Islet precursor cell (in vitro differentiated cells): ENCODE data around the gene SLU7.
A peak's percentile ranks its signal among the peaks of the same experiment; 100 is the strongest.

Experiments
- DNase-seq: peaks from one replicate; pipeline ENCODE4 v3.0.0-alpha.2; 2018

SLU7 gene

DNA sequence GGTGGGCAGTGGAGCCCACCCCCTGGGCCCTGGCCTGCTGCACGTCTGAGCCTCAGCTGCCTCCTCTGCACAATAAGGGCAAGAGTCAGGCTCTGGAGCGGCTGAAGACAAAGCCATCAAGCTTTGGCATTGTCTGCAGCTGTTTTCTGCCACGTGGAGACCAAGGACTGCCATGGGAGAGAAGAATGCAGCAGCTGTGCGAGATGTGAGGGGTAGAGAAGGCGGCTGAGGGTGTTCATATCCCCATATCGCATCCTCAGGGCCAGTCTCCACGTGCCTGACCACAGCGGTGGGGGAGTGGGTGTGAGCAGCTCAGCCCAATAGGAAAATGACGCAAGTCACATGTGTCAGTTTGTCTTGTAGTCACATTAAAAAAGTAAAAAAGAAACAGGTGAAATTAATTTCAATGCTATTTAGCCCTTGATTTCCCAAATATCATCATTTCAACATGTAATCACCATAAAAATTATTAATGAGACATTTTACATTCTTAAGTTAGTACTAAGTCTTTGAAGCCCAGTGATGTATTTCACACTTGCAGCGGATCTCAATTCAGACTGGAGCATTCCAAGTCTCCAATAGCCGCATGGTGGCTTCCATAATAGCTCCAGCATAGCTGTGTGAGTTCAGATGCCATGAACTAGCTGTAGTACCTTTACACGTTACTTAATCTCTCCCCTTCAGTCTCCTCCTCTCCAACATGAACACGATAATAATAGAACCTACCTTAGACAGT lies 55.1 kb downstream of the SLU7 start:
- peak; percentile 37 for DNase-seq

DNA sequence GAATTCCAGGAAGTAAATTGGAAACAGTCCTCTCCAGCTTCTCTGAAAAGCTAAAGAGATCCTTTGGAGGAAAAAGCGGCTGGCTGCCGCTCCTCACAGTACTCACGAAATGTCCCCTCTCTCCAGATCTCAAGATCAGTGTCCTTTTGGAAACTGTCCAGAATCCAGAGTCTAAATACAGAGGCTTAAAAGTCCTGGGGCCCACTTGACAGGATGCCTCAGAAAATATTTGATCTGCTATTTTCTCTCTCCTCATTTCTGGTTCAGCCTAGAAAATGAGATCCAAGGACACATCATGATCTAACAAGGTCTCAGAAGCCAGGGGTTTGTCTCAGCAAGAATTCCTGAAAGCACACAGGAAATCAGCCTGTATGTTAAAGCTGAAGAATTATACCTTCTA lies 55.7 kb downstream of the SLU7 start:
- DNase-seq = peak; percentile 21

GRCh38 chr5:160361624-160362228 lies 57.2 kb downstream of the SLU7 start:
- DNase-seq = no peak

DNA sequence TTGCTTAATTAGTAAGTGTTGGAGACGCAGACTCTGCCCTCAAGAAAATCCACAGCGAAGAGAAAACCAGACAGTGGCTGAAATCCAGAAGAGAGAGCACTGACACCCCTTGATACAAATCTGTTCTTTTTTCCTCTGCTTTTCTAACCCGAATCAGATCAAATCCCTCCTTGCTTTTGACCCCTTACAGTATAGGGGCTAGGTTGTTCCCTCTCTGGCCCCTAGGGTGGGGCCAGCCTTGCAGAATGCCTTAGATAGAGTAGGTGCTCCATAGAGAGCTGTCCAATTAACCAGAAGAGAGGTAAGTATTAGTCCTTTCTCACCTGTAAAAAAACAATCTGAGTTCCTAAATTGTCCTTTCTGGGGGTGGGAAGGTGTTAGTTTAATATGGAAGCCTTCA lies 58.6 kb downstream of the SLU7 start:
- peak; percentile 43 for DNase-seq

DNA sequence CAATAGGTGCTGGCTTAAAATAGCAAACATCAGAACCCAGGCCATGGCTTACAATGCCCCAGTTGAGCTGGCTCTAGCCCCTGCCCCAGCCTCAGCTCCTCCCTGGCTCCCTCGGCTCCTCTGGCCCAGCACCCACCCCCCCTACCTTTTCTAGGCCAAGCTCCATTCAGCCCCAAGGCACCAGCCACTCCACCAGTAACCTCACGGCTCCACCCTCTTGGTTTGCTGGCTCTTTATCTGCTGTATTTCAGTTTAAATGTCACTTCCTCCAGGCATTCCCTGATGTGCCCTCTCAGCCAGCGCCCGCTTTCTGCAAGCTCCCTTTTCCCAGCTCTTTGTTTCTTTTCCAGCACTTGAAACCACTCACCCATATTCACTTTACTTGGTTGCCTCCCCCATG lies 59.1 kb downstream of the SLU7 start:
- DNase-seq = peak; percentile 67

DNA sequence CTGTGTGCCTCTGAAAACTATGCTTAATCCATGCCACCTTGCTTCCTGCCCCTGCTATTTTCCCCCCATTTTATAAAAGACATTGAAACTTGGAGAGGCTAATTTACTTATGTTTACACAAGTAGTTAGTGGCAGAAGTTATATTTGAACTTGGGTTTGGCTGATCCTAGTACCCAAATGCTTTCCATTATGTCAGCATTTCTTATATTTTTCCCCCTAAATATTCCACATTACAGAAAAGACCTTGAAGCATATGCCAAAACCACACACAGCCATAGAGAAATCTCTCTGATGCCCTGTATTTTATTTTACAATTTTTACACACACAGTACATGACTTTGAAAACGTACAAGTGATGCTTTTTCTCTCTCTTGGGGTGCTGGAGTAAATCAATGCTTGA lies 59.6 kb downstream of the SLU7 start:
- DNase-seq = no peak

GRCh38 chr5:160357861-160358411 lies 60.9 kb downstream of the SLU7 start:
- no peak for DNase-seq

GRCh38 chr5:160357394-160357793 lies 61.5 kb downstream of the SLU7 start:
- DNase-seq = no peak

DNA sequence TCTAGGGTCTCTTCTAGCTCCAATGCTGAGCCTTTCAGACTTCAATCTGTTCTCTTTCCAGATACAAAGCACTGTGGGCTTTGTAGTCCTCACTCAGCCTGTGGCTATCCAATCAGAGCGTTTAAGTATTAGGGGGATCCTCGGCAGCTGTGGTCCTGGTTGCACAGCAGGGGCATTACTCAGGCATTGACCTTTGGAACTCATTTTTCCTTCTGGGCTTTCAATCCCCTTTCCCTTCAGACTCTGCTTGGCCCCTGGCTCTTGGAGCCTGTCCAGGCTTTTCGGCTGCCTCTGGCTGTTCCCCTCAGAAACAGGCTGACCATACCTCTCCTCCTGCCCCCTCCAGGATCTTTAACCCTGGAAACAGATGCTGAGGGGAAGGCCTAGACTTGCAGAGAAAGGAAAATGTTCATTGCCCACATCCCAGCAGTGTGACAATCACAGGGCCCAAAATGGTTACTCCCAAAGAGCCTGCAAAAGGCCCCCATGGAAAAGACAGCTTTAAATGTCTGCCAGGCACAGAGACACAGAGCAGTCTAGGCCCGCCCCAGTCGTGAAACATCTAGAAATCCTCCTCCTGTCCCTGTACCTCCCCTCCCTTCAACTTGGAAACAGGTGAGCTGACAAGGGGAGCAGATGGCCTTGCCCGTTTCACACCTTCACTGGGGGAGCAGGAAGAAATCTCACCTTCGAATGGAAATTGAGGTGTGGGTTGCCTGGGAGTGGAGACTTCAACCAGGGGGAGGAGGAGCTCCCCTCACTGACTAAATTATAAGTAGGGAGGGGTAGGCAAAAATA lies 62.1 kb downstream of the SLU7 start:
- no peak for DNase-seq

DNA sequence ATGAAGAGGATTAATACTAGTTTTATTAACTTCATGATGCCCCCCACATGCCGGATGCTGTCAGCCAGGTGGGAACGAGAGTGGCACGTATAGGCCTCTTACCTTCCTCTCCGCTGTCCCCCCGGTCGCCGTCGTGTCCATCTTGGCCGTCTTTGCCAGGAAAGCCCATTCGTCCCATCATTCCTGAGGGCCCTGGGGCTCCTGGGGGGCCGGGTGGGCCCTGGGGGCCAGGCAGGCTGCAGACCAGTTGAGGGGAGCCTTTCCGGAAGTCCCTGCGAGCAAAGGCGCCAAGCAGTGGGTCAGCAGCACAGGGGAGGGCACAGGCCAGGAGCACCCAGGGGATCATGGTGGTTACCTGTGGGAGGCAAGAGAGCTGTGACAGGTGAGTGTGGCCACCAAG lies 64.2 kb downstream of the SLU7 start:
- no peak for DNase-seq

- DNase-seq = no peak
These were observed 65.5 kb downstream of the SLU7 start for GRCh38 chr5:160353379-160353778.

- DNase-seq = no peak
These were observed 66.6 kb downstream of the SLU7 start for GRCh38 chr5:160352308-160352707.
